ENCODE data around the gene PPP1R27.

DNA sequence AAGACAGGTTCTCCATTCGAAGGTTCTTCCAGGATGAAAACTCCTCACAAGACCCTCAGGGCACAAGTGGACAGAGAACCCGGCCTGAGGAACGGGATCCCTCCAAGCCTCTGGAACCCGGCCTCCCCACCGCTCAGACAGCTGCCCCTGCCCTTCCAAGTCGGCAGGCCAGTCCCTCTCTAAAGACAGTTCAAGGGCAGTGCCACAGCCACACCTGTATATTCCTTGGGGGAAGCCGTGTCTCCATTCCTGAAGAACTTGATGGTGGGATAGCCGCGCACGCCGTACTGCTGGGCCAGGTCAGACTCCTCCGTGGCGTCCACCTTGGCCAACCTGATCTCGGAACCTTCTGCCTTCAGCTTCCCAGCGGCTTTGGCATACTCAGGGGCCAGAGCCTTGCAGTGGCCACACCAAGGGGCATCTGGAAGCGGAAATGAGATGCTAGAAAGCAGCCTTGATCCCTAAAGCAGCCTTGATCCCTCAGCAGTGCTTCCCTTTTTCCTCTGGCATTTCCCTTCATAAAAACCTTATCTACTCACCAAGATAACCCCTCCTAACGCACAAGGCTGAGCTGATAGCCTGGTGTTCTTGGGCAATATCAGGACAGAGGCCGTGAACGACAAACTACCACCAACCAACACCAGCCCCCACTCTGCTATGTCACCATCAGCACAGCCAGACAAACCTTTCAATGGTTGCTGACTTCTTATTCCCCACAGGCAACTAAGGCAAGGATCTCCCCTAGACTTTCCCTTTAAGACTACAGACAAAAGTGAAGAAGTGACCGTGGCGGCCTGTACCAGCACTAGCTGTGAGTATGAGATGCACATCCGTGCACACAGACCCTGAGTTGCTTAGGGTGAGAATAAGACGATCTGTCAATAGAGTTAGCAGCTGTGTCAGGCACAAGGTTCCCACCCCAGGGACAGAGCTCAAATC lies 24.4 kb upstream of the PPP1R27 start:
- TF ChIP-seq, protein P1, sequence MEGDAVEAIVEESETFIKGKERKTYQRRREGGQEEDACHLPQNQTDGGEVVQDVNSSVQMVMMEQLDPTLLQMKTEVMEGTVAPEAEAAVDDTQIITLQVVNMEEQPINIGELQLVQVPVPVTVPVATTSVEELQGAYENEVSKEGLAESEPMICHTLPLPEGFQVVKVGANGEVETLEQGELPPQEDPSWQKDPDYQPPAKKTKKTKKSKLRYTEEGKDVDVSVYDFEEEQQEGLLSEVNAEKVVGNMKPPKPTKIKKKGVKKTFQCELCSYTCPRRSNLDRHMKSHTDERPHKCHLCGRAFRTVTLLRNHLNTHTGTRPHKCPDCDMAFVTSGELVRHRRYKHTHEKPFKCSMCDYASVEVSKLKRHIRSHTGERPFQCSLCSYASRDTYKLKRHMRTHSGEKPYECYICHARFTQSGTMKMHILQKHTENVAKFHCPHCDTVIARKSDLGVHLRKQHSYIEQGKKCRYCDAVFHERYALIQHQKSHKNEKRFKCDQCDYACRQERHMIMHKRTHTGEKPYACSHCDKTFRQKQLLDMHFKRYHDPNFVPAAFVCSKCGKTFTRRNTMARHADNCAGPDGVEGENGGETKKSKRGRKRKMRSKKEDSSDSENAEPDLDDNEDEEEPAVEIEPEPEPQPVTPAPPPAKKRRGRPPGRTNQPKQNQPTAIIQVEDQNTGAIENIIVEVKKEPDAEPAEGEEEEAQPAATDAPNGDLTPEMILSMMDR (IDR thresholded peaks at IDR 0.05), result no peak
- no peak for TF ChIP-seq POLR2A (IDR thresholded peaks at IDR 0.05)
